Superior temporal gyrus (tissue), 1 donor: ENCODE results near the gene SPPL3.

Source experiments
- DNase-seq: peaks from one replicate; pipeline ENCODE4 v3.0.0-alpha.2; 2016; ENCODE audit errors: extremely low spot score

SPPL3 gene

DNA sequence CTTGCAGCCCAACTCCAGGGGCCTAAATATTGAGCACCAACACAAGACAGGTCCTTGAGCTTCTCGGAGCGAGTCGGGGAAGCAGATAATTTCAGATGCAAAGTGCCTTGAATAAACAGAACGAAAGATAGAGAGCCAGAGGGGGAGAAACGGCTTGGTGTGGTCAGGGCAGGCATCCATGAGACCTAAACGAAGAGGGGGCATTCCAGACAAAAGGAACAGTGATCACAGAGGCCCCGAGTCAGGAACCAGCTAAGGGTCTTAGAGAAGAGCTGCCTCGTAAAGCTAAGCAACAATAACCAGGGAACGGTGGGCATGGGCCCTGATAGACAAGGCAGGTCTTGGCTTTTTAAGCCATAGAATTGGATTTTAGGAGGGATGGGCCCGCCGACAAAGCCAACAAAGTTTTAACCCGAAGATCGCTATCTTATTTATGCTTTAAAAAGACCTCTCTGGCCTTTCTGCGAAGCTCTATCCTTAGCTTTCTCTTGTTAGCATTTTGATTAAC lies 179.0 kb downstream of the SPPL3 start:
- DNase-seq: no peak

DNA sequence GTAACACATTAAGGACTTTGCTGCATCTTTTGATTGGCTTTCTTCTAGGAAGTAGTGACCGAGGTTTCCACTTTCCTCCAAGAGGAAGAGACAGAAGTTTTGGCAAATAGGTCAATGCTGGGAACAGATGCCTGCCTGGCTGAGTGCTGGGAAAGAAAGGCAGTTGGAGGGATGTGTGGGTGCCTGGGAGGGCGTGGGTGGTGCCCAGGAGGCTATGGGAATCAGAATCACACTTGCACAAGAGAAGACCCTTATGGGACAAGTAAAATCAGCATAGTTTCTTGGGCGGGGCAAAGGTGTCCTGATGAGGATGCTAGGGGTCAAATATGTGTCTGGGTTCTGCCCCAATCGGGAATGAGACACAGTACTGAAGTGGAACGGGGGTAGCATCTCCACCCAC lies 179.4 kb downstream of the SPPL3 start:
- no peak for DNase-seq

DNA sequence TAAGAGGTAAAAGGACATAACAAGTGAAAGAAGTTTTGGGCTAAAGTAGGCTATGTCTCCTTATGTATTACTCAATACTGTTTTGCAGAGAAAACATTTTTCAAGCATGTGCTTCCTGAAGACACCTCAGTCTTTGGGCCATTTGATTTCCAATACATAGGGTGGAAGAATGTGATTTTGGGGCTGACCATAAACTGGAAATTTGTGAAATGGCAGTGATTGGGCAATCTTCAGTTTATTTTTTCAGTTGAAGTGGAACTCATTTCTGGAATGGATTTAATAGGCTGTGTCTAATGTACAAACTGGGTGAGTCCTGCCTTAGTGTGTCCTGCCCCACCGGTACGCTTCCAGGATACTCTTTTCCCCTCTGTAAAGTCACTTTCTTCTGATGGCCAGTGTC lies 181.4 kb downstream of the SPPL3 start:
- no peak for DNase-seq

DNA sequence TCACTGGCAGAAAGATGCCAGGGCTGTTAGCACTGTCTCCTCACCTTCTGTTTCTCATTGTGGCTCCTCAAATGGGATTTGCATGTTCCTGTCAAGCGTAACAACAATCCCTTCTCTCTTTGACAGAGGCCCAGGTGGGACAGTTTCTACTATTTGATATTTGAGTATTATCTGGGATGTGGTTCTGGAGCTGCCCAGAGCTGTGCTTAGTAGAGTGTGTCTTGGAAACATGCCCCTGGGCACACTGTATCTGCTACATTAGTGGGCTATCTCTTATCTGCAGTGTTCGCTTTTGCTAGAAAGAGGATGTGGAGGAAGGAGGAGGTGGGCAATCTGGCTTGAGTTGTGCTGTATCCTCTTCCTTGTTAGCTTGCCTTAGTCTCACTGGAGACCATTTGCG lies 182.3 kb downstream of the SPPL3 start:
- no peak for DNase-seq

DNA sequence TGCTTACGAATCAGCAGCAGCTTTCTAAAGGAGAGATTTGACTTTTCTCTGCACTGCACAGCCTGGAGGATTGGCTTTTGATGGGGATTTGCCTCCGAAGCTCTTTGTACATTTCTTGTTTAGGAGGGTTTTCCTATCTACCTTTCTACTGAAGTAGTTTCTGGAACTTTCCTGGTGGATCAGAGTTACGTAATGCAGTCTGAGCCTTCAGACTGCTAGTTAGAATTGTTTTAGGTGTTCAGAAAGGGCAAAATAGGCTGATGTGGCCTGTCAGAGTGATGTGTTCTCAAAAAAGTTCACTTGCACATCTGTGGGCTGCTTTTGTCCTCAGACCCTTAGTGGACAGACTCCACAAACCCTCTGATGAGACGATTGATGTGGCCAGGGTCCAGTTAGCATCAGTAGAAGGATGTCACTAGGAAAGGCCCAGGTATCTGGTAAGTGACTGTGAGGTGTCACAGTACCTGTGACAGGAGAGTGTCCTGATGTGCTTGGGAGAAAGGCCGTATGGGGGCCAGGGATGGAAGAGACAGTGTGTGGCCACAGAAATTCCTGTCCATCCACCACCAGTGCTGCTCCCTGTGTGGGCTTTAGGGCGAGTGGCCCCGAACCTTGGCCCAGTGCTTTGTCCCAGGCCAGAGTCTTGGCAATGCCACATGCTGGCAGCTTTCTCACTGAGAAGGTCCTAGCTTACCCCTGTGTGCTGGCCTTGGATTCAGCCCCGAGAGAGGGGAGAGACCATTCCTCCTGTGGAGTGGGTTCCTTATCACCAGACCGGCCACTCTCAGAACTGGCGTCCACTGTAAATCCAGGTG lies 183.0 kb downstream of the SPPL3 start:
- DNase-seq: no peak

DNA sequence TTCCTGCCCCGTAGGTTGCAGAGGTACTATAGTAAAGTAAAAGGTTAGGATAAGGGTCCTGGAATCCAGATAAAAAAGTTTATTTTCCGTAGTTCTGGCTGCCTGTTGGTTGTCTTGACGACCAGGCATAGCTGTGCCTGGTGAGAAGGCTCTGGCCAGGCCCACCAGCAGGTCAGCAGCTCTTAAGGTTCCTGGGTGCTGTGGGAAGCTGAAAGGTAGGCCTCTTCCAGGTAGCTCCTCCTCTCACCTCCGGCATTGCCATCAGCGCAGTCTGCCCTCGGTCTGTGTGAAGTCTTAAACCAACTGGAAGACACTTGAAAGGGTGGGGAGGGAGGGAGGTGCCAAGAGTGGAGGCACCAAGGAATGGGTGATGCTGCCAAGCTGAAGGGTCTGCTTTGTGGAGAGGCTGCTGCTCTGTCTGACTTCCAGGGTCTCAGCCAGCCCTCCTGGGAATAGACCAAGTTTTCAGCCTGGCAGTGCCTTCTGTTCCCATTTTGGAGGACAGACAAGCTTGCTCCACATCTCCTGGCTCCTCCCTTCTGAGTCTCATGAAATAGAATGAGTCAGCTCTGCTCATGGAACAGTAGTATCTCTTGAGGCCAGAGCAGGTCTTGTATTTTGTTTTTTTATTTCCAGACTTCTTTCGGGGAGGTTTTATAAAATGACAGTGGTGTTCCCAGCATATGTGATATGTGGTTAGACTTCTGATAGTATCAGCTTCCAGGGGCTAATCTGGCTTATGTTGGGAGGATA lies 183.7 kb downstream of the SPPL3 start:
- DNase-seq: peak; percentile 61

DNA sequence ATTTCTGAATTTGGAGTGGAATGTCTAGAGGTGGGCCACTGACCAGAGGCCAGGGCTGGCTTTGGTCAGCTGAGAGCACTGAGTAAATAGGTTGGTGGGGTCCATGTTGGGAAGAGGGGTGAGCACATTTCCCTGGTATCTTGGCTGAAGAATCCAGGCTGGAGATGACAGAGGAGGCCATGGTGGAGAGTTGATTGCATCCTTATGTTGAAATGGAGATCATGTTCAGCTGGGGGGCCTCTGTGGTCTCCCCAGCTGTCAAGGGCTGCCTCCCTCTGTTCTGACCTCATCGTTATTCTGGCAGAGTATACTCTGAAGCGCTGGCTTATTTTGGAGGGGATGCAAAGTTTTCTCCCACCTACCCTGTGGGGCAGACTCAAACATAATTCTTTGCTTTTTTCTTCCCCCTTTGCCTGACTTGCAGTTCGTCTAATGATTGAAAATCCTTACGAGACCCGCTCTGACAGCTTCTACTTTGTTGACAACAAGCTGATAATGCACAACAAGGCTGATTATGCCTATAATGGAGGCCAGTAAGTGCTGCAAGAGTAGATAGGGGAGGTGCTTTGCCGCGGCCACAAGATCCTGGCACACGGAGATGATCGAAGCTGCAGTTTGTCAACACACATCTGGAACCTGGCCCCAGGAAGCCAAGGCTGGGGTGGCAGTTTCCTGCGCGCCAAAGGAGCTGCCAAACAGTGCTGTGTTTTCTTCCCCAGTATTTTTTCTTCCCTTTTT lies 184.5 kb downstream of the SPPL3 start:
- DNase-seq: no peak

DNA sequence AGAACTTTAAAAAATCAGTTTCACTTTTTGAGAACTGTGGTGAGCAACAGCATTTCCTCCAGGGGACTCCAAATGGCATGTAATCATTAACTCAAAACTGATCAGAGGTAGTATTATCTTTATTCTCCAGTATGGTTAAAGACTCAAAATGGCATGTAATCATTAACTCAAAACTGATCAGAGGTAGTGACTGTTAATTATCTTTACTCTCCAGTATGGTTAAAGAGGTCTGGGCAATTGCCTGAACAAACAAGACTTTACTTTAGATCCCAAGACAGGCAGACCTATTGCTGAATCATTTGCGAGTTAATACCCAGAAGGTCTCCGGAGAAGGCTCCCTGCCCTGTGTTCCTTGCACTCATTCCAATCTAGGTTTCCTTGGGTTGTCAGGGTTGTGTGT lies 185.1 kb downstream of the SPPL3 start:
- no peak for DNase-seq

DNA sequence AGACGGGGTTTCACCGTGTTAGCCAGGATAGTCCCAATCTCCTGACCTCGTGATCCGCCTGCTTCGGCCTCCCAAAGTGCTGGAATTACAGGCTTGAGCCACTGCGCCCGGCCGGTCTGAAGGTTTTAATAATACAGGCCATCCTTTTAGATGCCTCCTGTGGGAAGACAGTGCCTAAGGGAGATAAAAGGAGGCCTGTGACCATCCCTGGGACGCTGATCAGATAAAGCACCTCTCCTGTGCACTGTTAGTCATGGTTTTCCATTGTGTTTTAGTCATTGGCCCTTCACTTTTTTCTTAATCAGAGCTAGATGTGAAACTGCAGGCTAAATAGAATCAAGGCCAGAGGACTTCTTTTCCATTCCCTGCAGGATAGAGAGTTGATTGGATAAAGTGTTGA lies 186.1 kb downstream of the SPPL3 start:
- no peak for DNase-seq

DNA sequence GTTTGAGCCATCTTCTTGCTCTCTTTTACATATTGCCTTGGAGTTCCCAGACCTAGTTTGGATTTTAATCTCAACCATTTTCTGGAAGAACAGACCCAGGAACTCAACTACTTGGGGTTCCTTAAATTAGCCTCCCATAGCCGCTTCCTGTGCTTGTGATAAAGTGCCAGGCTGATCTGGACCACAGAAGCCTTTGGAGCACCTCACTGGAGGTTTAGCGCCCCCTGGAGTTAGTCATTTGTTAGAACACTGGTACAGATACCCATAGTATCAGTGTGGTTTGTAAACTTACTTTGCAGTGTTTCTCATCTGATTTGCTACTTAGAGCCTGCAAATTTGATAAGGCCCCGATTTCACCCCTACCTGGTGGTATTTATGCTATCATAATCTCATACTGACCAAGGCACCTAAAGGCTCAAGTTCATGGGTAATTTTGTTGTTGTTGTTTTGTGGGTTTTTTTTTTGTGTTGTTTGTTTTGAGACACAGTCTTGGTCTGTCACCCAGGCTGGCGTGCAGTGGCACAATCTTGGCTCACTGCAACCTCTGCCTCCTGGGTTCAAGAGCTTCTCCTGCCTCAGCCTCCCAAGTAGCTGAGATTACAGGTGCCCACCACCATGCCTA lies 190.2 kb downstream of the SPPL3 start:
- DNase-seq: peak; percentile 95

DNA sequence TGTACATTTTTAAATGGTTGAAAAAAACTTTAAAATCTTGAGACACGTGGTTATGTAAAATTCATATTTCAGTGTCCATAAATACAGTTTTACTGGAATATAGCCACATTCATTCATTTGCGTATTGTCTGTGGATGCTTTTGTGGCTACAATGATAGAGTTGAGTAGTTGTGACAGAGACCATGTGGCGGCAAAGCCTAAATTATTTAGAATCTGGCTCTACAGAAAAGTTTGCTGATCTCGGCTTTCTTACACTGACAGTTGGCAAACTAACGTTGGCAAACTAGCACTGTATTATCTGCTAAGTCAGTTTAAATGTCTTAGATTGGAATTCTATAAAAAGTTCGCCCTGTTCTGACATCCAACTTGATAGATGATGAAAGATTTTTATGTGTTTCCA lies 191.5 kb downstream of the SPPL3 start:
- peak; percentile 23 for DNase-seq
